GM06990 (cell line): Measurements from ENCODE around the gene VAPB.

Experiments used
- DNase-seq: peaks from one replicate; pipeline ENCODE4 v3.0.0-alpha.2; 2011; ENCODE audit not compliant: insufficient read length; ENCODE audit errors: extremely low read depth
- H3K27me3 ChIP-seq: replicated peaks from 2 replicates; pipeline ENCODE4 v1.6.0; 2011; ENCODE audit warnings: low read length; ENCODE audit not compliant: control insufficient read depth, insufficient read depth
- H3K36me3 ChIP-seq: 2 replicates; pipeline ENCODE4 v1.5.1; 2011; ENCODE audit warnings: low read length; ENCODE audit not compliant: control insufficient read depth, insufficient read depth
- H3K4me3 ChIP-seq: replicated peaks from 2 replicates; pipeline ENCODE4 v1.5.1; 2011; ENCODE audit warnings: low read depth, mild to moderate bottlenecking, control low read depth, low read length
- CTCF ChIP-seq: IDR thresholded peaks from 2 replicates; pipeline ENCODE4 v1.5.1; 2011; ENCODE audit warnings: low read length, control low read depth, mild to moderate bottlenecking, inconsistent platforms; ENCODE audit not compliant: insufficient read depth, poor library complexity, severe bottlenecking

The VAPB gene

DNA sequence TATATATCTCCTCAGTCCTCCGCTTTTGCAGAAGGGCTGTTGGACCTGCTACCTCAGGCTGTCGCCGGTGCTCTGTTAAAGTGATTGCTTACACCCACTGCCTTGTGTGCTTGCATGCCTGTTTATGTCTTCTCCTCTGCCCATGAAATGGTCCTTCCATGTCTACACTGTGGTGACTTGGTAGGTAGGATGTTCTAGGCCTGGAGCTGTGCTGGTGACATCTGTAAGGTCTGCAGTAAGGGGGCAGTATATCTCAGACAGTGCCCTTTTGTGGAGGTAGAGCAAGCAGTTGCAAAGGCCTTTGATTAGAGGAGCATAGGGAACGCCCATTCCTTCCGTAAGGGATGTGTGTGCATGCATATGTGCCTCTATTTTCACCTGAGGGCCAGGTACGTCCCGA lies 40.3 kb downstream of the VAPB start:
- no peaks in the 10 kb centered on the region for H3K27me3 ChIP-seq

GRCh38 chr20:58431134-58431533 lies 42.1 kb downstream of the VAPB start:
- no peak for TF ChIP-seq CTCF
- no peak for DNase-seq

More for the DNA sequence above, 40.3 kb downstream of the VAPB start:
- H3K4me3 ChIP-seq: no peak overlapping the region
- no peak for TF ChIP-seq CTCF
- H3K36me3 ChIP-seq: peaks cover 2% of the 10 kb centered on the region
- DNase-seq: no peak

GRCh38 chr20:58432186-58432954 lies 43.3 kb downstream of the VAPB start:
- no peaks in the 10 kb centered on the region for H3K27me3 ChIP-seq
- H3K4me3 ChIP-seq: no peak overlapping the region
- no peak for DNase-seq
- no peaks in the 10 kb centered on the region; the same call in 1 of the 2 replicates for H3K36me3 ChIP-seq
- TF ChIP-seq CTCF: no peak

More at GRCh38 chr20:58431134-58431533, 42.1 kb downstream of the VAPB start:
- Histone ChIP-seq H3K36me3 (no peaks in the 10 kb centered on the region; the same call in none of the 2 replicates), H3K27me3 (no peaks in the 10 kb centered on the region), H3K4me3 (no peak overlapping the region)

DNA sequence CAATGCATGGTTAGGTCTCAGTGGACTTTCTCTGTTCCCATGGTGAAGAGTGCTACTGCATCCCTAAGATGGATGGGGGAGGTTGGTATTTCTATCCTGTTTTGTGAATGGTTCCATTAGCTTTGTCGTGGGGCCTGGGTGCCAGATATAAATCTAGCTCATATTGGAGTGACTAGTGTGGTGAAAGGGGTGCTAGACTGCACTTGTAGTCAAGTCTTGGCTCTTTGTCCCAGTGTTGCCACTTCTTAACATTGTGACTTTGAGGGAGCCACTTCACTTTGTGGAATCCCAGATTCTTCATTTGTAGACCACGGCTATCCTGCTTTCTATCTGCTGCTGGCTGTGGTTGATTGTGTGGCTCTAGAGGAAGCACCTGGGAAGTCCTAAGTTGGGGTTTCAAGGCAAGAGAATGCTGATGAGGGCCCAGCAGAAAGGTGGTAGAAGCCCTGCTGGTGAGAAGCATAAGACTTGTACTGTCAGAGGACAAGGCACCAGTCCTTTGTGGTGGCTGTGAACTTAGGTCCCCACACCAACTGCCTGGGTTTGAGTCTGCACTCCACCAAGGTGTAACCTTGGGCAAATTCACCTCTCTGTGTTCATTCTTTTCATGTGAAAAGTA lies 44.1 kb downstream of the VAPB start:
- DNase-seq: no peak
- H3K36me3 ChIP-seq: no peaks in the 10 kb centered on the region; the same call in 1 of the 2 replicates
- H3K4me3 ChIP-seq: no peak overlapping the region
- TF ChIP-seq CTCF: no peak
- H3K27me3 ChIP-seq: no peaks in the 10 kb centered on the region

DNA sequence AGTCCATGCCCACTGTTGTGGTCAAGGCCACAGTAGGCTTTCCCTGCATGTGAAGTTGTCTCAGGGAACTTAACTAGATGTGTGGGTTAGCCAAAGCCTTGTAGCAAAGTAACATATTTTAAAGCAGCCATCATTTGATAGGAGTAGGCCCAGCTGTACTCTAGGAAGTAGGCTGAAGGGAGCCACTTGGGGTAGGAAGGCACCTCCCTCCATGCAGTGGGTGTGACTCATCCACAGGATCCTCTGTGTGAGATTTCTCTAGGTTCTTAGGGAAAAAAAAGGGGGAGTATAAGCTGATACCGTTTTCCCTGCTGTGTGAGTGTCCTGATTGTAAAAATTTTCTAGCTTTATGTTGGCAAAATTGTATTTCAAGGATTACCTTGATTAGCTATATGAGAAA lies 44.7 kb downstream of the VAPB start:
- DNase-seq: no peak
- H3K36me3 ChIP-seq: no peaks in the 10 kb centered on the region; the same call in 1 of the 2 replicates
- no peak for TF ChIP-seq CTCF
- no peak overlapping the region for H3K4me3 ChIP-seq
- H3K27me3 ChIP-seq: no peaks in the 10 kb centered on the region
